Liver (tissue), 9 donors: Measurements from ENCODE around the gene ACACA. TPM values are rescaled to one million over a fixed set of nuclear protein-coding genes. Genes with fewer than 3 reads are reported as not detected.
"Not testable (repeated sequence)": the region's sequence is repeated elsewhere in the genome, so short reads cannot be mapped to it uniquely, and the experiment has no call there.

ENCODE experiments used
- DNase-seq: peaks from one replicate; pipeline ENCODE4 v3.0.0-alpha.2; 2017; ENCODE audit warnings: low spot score
- H3K27ac ChIP-seq, 2 donors: one replicate each; pipeline ENCODE4 v1.7.0; 2013; ENCODE audit warnings: inconsistent platforms in 2 of 2, low read length in 2 of 2, control low read depth in 1 of 2, low read depth in 1 of 2, mild to moderate bottlenecking in 1 of 2
- H3K27me3 ChIP-seq, 4 donors: one replicate each; pipeline versions ENCODE4 v1.6.1 to v1.7.0; 2013; ENCODE audit warnings: low read length in 3 of 4, inconsistent platforms in 1 of 4, mild to moderate bottlenecking in 1 of 4, moderate library complexity in 1 of 4; ENCODE audit not compliant: control insufficient read depth in 4 of 4, insufficient read depth in 4 of 4
- H3K36me3 ChIP-seq, 4 donors: one replicate each; pipeline versions ENCODE4 v1.6.1 to v1.7.0; 2013; ENCODE audit warnings: low read length in 3 of 4, mild to moderate bottlenecking in 3 of 4, low read depth in 1 of 4, moderate library complexity in 1 of 4; ENCODE audit not compliant: control insufficient read depth in 4 of 4, insufficient read depth in 3 of 4
- H3K4me1 ChIP-seq, 4 donors: one replicate each; pipeline versions ENCODE4 v1.6.1 to v1.7.0; 2013; ENCODE audit warnings: low read length in 3 of 4, mild to moderate bottlenecking in 3 of 4, moderate library complexity in 1 of 4; ENCODE audit not compliant: control insufficient read depth in 4 of 4, insufficient read depth in 4 of 4
- H3K4me3 ChIP-seq, 3 donors: one replicate each; pipeline versions ENCODE4 v1.6.1 to v1.7.0; 2013; ENCODE audit warnings: low read length in 3 of 3, control low read depth in 1 of 3, low read depth in 1 of 3, mild to moderate bottlenecking in 1 of 3
- H3K9ac ChIP-seq, 2 donors: one replicate each; pipeline ENCODE4 v1.7.0; 2013; ENCODE audit warnings: low read length in 2 of 2, mild to moderate bottlenecking in 2 of 2, moderate library complexity in 2 of 2, control low read depth in 1 of 2, low read depth in 1 of 2
- H3K9me3 ChIP-seq, 4 donors: one replicate each; pipeline versions ENCODE4 v1.6.1 to v1.7.0; 2013; ENCODE audit warnings: low read length in 3 of 4; ENCODE audit not compliant: control insufficient read depth in 4 of 4
- CTCF ChIP-seq: fragments of 150-350 bp; IDR thresholded peaks from 2 replicates; pipeline ENCODE4 v1.5.1; 2017; ENCODE audit warnings: improper control_type of control experiment, low read depth, low read length; ENCODE audit not compliant: missing input control
- FOXA2 ChIP-seq: IDR thresholded peaks from 2 replicates; pipeline ENCODE4 v1.6.1; 2016; ENCODE audit warnings: antibody characterized with exemption
- HNF4A ChIP-seq, 2 donors: conservative IDR thresholded peaks; 2 replicates each; pipeline ENCODE4 v1.6.1; 2016; ENCODE audit warnings: antibody characterized with exemption in 2 of 2, mild to moderate bottlenecking in 2 of 2
- RXRA ChIP-seq, 2 donors: IDR thresholded peaks; 2 replicates each; pipeline ENCODE4 v1.6.1; 2017 to 2018; ENCODE audit warnings: antibody characterized with exemption in 2 of 2, mild to moderate bottlenecking in 1 of 2
- TAF1 ChIP-seq: conservative IDR thresholded peaks from 2 replicates; pipeline ENCODE4 v1.6.1; 2016; ENCODE audit warnings: antibody characterized with exemption, mild to moderate bottlenecking
- YY1 ChIP-seq: IDR thresholded peaks from 2 replicates; pipeline ENCODE4 v1.6.1; 2016; ENCODE audit warnings: antibody characterized with exemption, mild to moderate bottlenecking
- WGBS: extraction: QIAGEN DNeasy Blood & Tissue Kit; methylation state at CpG from one replicate; pipeline ENCODE4 v1.1.7; 2013; 5-methylcytosine and 5-hydroxymethylcytosine counted together
- polyA plus RNA-seq, 2 donors: library from polyadenylated mRNA; stranded (reverse) in 1 of 2; unstranded in 1 of 2; fragments of 200-250 nt in 1 of 2; fragments of >200 nt in 1 of 2; fragmentation: Nextera tagmentation in 1 of 2; extraction: Ambion mirVana in 1 of 2; gene quantifications; one replicate each; pipeline versions ENCODE4 v1.2.1 to v1.2.3, GENCODE V29; 2013 to 2015
- total RNA-seq, 2 donors: library from RNA; depleted of rRNA; stranded (reverse); fragments of >200 nt; gene quantifications; one replicate each; pipeline ENCODE4 v1.2.3, GENCODE V29; 2014
- TF ChIP-seq, protein P1 (sequence below): IDR thresholded peaks from 2 replicates; pipeline ENCODE4 v1.6.1; 2016; ENCODE audit warnings: antibody characterized with exemption
- TF ChIP-seq, protein P2 (sequence below): IDR thresholded peaks from 2 replicates; pipeline ENCODE4 v1.6.1; 2016; ENCODE audit warnings: antibody characterized with exemption
- donor health status: healthy.
- donor health status: healthy.
- donor health status: healthy.
- donor health status: healthy.
- donor health status: healthy.

ACACA gene
- total and polyA plus RNA-seq, 4 donors, result 14.8 to 49.5 (median 31.2) TPM

GRCh38 chr17:37358098-37358829, 48.4 kb downstream of the ACACA start:
- H3K9ac ChIP-seq, result peak overlapping the region; percentile 86 to 90
- TF ChIP-seq, protein P1, sequence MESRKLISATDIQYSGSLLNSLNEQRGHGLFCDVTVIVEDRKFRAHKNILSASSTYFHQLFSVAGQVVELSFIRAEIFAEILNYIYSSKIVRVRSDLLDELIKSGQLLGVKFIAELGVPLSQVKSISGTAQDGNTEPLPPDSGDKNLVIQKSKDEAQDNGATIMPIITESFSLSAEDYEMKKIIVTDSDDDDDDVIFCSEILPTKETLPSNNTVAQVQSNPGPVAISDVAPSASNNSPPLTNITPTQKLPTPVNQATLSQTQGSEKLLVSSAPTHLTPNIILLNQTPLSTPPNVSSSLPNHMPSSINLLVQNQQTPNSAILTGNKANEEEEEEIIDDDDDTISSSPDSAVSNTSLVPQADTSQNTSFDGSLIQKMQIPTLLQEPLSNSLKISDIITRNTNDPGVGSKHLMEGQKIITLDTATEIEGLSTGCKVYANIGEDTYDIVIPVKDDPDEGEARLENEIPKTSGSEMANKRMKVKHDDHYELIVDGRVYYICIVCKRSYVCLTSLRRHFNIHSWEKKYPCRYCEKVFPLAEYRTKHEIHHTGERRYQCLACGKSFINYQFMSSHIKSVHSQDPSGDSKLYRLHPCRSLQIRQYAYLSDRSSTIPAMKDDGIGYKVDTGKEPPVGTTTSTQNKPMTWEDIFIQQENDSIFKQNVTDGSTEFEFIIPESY, result no peak
- TF ChIP-seq HNF4A (conservative IDR thresholded peaks at IDR 0.05) (no peak), TAF1 (peak; percentile 45), RXRA (IDR thresholded peaks at IDR 0.05) (peak in 1 of 2 donors; percentile 9)
- TF ChIP-seq, protein P2, sequence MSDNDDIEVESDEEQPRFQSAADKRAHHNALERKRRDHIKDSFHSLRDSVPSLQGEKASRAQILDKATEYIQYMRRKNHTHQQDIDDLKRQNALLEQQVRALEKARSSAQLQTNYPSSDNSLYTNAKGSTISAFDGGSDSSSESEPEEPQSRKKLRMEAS, result peak; percentile 32
- peaks cover 2 to 32% (median 21%) of the 10 kb centered on the region in 4 donors for H3K4me1 ChIP-seq
- DNase-seq, result peak; percentile 72
- no peaks in the 10 kb centered on the region for H3K27me3 ChIP-seq
- peak overlapping the region; percentile 78 to 94 (median 91) for H3K4me3 ChIP-seq
- peaks cover 0 to 6% (median 2%) of the 10 kb centered on the region in 4 donors for H3K36me3 ChIP-seq
- WGBS, result 1% methylated on average over 21 of the region's 21 CpGs
- peak overlapping the region; percentile 91 to 97 for H3K27ac ChIP-seq
- H3K9me3 ChIP-seq, result no peaks in the 10 kb centered on the region

- DNase-seq, H3K9me3 ChIP-seq, H3K36me3 ChIP-seq, H3K27me3 ChIP-seq: not testable (repeated sequence)
- H3K4me3 ChIP-seq, result peak overlapping the region in 1 of 3 donors; percentile 78
- TF ChIP-seq RXRA (IDR thresholded peaks at IDR 0.05), result peak; percentile 29 to 31
- WGBS, result 66% methylated on average over 12 of the region's 12 CpGs
- H3K27ac ChIP-seq, result peak overlapping the region in 1 of 2 donors; percentile 97
- peak overlapping the region; percentile 1 to 86 for H3K9ac ChIP-seq
- H3K4me1 ChIP-seq, result peaks cover 2 to 34% (median 21%) of the 10 kb centered on the region in 4 donors
These were observed 49.7 kb downstream of the ACACA start for GRCh38 chr17:37356796-37357569.

DNA sequence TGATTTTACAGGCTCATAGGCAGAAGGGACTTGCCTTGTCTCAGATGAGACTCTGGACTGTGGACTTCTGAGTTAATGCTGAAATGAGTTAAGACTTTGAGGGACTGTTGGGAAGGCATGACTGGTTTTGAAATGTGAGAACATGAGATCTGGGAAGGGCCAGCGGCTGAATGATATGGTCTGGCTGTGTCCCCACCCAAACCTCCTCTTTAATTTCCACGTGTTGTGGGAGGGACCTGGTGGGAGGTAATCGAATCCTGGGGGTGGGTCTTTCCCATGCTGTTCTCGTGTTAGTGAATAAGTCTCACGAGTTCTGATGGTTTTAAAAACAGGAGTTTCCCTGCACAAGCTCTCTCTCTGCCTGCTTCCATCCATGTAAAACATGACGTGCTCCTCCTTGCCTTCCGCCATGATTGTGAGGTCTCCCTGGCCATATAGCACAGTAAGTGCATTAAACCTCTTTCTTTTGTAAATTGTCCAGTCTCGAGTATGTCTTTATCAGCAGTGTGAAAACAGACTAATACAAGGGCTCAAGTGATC, 59.7 kb downstream of the ACACA start:
- H3K36me3 ChIP-seq, H3K27me3 ChIP-seq, H3K4me3 ChIP-seq, H3K4me1 ChIP-seq, DNase-seq, H3K9ac ChIP-seq, H3K27ac ChIP-seq, H3K9me3 ChIP-seq: not testable (repeated sequence)
- WGBS, result 98% methylated on average over 8 of the region's 8 CpGs

DNA sequence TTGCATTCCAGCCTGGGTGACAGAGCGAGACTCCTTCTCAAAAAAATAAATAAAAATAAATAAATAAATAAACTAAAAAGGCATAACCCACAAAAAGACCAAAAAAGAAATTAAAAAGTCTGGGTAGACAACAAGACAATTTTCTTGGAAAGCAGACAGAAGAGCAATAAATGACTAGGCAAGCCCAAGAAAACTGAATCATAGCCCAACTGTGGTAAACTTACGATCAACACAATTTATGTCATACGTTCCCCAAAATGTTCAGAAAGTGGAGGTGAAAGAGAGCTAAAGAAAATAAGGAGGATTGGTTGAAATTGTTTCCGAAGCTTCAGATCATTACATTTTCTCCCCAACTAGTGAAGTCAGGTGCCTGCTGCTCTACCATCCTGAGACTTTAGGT, 62.1 kb downstream of the ACACA start:
- TF ChIP-seq CTCF, result no peak
- no peak for TF ChIP-seq RXRA (IDR thresholded peaks at IDR 0.05)
- TF ChIP-seq YY1, result no peak
- TF ChIP-seq FOXA2, result no peak
- no peak for DNase-seq
- Histone ChIP-seq H3K27ac (no peak overlapping the region), H3K4me1 (no peaks in the 10 kb centered on the region), H3K9ac (no peak overlapping the region), H3K9me3 (no peaks in the 10 kb centered on the region), H3K4me3 (no peak overlapping the region), H3K36me3 (peaks cover 0 to 2% (median 0%) of the 10 kb centered on the region in 4 donors), H3K27me3 (no peaks in the 10 kb centered on the region)
- 97% methylated on average over 4 of the region's 4 CpGs for WGBS
